ENCODE results near the gene IL36A.

- TF ChIP-seq MYC (IDR thresholded peaks at IDR 0.05; ENCODE audit: low read depth, low read length) (no peak), MYC (CRISPR knock-in tag; IDR thresholded peaks at IDR 0.05; ENCODE audit: borderline replicate concordance, low read depth) (no peak), TBP (optimal IDR thresholded peaks at IDR 0.05; ENCODE audit: low read depth, low read length) (no peak), TEAD1 (CRISPR knock-in tag; IDR thresholded peaks at IDR 0.05) (no peak), TCF3 (CRISPR knock-in tag; IDR thresholded peaks at IDR 0.05) (no peak), MAX (CRISPR knock-in tag; IDR thresholded peaks at IDR 0.05) (no peak), CHD4 (IDR thresholded peaks at IDR 0.05; ENCODE audit: insufficient read depth, insufficient replicate concordance, low read depth, low read length, poor library complexity, severe bottlenecking) (no peak), ZBTB43 (CRISPR knock-in tag; IDR thresholded peaks at IDR 0.05) (no peak), MXI1 (IDR thresholded peaks at IDR 0.05; ENCODE audit: low read depth, low read length) (no peak), RNF219 (CRISPR knock-in tag; IDR thresholded peaks at IDR 0.05) (no peak)
Observed at GRCh38 chr2:113054066-113054465, 48.8 kb downstream of the IL36A start.
